Measurements from ENCODE around the gene KATNBL1. TPM values are rescaled to one million over a fixed set of nuclear protein-coding genes. Genes with fewer than 3 reads are reported as not detected.
A peak's percentile ranks its signal among the peaks of the same experiment; 100 is the strongest.

Gene KATNBL1
- total and polyA plus RNA-seq, 10 donors, result 18.4 to 86.3 (median 43.5) TPM

DNA sequence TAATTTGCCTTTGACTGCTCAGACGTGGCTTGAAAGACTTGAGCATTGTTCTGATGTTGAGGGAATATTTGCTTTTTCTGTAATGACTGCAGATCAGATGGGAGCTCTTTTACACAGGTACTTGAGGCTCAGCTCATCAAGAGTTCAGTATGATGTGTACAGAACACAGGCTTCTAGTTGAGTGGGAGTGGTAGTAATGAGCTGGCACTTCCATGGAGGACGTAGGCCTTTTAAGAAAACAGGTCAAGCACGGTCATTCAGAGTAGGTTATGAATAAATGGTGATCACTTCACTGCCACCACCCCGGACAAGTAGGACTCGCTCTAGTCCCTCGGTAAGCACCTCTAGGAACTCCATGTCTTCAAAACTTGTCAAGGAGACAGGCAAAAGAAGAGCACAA lies 23.7 kb upstream of the KATNBL1 start:
- intact Hi-C loops (cut with DNase I; ENCODE audit: low total_unique reads), result loop anchor here (10.0 kb wide), 1 partner anchor 131 kb away; the partner anchor contains the start of gene LPCAT4
- no peak overlapping the region for H3K27ac ChIP-seq

DNA sequence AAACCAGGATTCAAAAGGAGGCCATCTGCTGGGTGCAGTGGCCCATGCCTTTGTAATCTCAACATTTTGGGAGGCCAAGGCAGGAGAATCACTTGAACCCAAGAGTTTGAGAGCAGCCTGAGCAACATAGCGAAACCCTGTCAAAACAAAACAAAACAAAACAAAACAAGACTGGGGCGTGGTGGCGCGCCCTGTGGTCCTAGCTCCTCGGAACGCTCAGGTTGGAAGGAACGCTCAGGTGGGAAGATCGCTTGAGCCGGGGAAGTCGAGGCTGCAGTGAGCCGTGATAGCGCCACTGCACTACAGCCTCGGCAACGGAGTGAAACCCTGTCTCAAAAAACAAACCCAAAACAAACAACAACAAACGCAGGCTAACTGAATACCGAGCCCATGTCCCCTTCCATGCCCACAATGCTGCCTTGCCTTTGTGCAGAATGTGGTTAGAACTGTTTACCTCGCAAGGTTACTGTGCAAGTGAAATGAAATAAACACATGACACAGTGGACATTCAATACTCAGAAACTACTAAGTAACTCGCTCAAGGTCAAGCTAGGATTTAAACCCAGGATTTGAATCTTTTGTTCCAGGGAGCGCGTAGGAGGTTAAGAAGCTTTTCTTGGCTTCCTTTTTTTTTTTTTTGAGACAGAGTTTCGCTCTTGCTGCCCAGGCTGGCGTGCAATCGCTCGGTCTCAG lies 14.2 kb upstream of the KATNBL1 start:
- H3K27ac ChIP-seq, result peak overlapping the region; percentile 80 to 94 (median 90)

More for the DNA sequence above, 23.7 kb upstream of the KATNBL1 start:
- no peaks in the 10 kb centered on the region for H3K27me3 ChIP-seq (replicated peaks in 1 of 7)
- H3K4me3 ChIP-seq, result no peak overlapping the region
- no peak for DNase-seq
- H3K36me3 ChIP-seq, result peaks cover 2 to 100% (median 91%) of the 10 kb centered on the region in 6 donors
- H3K9me3 ChIP-seq, result no peaks in the 10 kb centered on the region
- TF ChIP-seq POLR2A (IDR thresholded peaks at IDR 0.05), result no peak
- no peak for TF ChIP-seq POLR2AphosphoS5 (IDR thresholded peaks at IDR 0.05)
- TF ChIP-seq, protein P1, sequence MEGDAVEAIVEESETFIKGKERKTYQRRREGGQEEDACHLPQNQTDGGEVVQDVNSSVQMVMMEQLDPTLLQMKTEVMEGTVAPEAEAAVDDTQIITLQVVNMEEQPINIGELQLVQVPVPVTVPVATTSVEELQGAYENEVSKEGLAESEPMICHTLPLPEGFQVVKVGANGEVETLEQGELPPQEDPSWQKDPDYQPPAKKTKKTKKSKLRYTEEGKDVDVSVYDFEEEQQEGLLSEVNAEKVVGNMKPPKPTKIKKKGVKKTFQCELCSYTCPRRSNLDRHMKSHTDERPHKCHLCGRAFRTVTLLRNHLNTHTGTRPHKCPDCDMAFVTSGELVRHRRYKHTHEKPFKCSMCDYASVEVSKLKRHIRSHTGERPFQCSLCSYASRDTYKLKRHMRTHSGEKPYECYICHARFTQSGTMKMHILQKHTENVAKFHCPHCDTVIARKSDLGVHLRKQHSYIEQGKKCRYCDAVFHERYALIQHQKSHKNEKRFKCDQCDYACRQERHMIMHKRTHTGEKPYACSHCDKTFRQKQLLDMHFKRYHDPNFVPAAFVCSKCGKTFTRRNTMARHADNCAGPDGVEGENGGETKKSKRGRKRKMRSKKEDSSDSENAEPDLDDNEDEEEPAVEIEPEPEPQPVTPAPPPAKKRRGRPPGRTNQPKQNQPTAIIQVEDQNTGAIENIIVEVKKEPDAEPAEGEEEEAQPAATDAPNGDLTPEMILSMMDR (IDR thresholded peaks at IDR 0.05 in 8 of 11, conservative IDR thresholded peaks at IDR 0.05 in 3 of 11), result no peak
- 83 to 89% (median 87%) methylated on average over 6 of the region's 6 CpGs for WGBS, 5 donors
- H3K4me1 ChIP-seq, result no peaks in the 10 kb centered on the region

DNA sequence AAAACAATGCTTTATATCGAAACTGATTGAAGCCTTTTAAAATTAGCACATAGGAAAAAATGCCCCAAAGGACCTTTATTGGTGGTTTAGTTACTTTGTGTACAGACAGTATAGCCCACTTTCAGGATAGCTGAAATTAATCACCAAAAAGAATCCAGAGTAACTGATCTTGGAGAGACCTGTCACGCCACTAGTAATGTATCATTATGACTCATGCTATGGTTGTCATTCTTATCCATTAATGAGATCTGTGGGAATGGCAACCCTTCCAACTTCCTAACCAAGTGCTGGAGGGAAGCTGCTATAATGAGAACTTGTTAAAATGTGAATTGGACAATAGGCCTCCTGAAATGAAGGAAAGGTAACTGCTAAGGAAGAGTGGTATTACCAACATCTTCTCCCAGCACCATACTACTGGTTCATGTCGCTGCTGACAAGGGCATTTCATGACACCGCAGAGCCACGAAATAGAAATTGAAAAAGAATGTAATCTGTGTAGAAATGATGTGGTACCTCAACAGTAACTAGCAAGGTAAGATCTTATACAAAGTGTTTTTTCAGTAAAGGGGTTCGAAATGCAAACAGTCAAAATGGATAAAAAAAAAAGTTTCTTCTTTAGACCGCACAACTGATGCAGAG lies 7.8 kb upstream of the KATNBL1 start:
- Histone ChIP-seq H3K4me1 (no peaks in the 10 kb centered on the region), H3K4me3 (no peak overlapping the region), H3K36me3 (no peaks in the 10 kb centered on the region), H3K27ac (no peak overlapping the region), H3K27me3 (replicated peaks in 1 of 7) (no peaks in the 10 kb centered on the region), H3K9me3 (no peaks in the 10 kb centered on the region)
- intact Hi-C loops (cut with DNase I; ENCODE audit: low total_unique reads), result no loop called here
- DNase-seq, result no peak
- 84 to 92% (median 85%) methylated on average over 7 of the region's 7 CpGs for WGBS, 5 donors
- TF ChIP-seq, protein P1 (IDR thresholded peaks at IDR 0.05 in 8 of 11, conservative IDR thresholded peaks at IDR 0.05 in 3 of 11), result no peak
- TF ChIP-seq POLR2A (IDR thresholded peaks at IDR 0.05), result no peak
- TF ChIP-seq POLR2AphosphoS5 (IDR thresholded peaks at IDR 0.05), result no peak

More for the DNA sequence above, 14.2 kb upstream of the KATNBL1 start:
- DNase-seq, result no peak
- intact Hi-C loops (cut with DNase I; ENCODE audit: low total_unique reads), result no loop called here
- 40 to 55% (median 50%) methylated on average over 24 of the region's 24 CpGs for WGBS, 5 donors
- Histone ChIP-seq H3K36me3 (peaks cover 0 to 28% (median 22%) of the 10 kb centered on the region in 6 donors), H3K27me3 (replicated peaks in 1 of 7) (no peaks in the 10 kb centered on the region), H3K4me1 (peaks cover 9 to 37% (median 27%) of the 10 kb centered on the region in 6 donors), H3K4me3 (peak overlapping the region; percentile 73 to 98 (median 84)), H3K9me3 (no peaks in the 10 kb centered on the region)
- TF ChIP-seq, protein P1 (IDR thresholded peaks at IDR 0.05 in 8 of 11, conservative IDR thresholded peaks at IDR 0.05 in 3 of 11), result no peak
- TF ChIP-seq POLR2A (IDR thresholded peaks at IDR 0.05) (no peak), POLR2AphosphoS5 (IDR thresholded peaks at IDR 0.05) (no peak)

Data from spleen (tissue), 11 donors.